ENCODE results near the gene ID4. TPM values are rescaled to one million over a fixed set of nuclear protein-coding genes. Genes with fewer than 3 reads are reported as not detected.

ID4 gene, protein sequence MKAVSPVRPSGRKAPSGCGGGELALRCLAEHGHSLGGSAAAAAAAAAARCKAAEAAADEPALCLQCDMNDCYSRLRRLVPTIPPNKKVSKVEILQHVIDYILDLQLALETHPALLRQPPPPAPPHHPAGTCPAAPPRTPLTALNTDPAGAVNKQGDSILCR
- total RNA-seq, result 1 to 10 TPM in 2 of 4 donors, under 1 TPM in 2; 0.36 to 5.8 (median 1.3) TPM

GRCh38 chr6:19836799-19837510, at the start of gene ID4:
TSS of gene ID4 (plus strand) at chr6:19837370. CDS start at chr6:19837755, 385 bp downstream.
- intact Hi-C loops (cut with DNase I; ENCODE audit: low total_unique reads), result loop anchor here (1.0 kb wide), 1 partner anchor 33 kb away; no protein-coding TSS in a partner anchor
- no peaks in the 10 kb centered on the region for H3K36me3 ChIP-seq
- in situ Hi-C loops (cut with MboI; ENCODE audit: low sequenced_read_pairs in 4 of 4), result no loop called here
- H3K4me3 ChIP-seq, result peak within 1 kb of the TSS; percentile 66 to 74 (median 71)
- peaks cover 5 to 8% of the 10 kb centered on the region in 2 donors for H3K4me1 ChIP-seq
- H3K27ac ChIP-seq, result peak within 1 kb of the TSS; percentile 61 to 82 (median 80)
- no peak for TF ChIP-seq CTCF (IDR thresholded peaks at IDR 0.05 in 4 of 5, conservative IDR thresholded peaks at IDR 0.05 in 1 of 5)
- peak; percentile 92 to 96 for TF ChIP-seq POLR2A (IDR thresholded peaks at IDR 0.05)
- H3K27me3 ChIP-seq, result peaks cover 0 to 8% (median 5%) of the 10 kb centered on the region in 3 donors
- DNase-seq (peak; percentile 84 to 89), ATAC-seq (peak; percentile 83)
- no peaks in the 10 kb centered on the region for H3K9me3 ChIP-seq

DNA sequence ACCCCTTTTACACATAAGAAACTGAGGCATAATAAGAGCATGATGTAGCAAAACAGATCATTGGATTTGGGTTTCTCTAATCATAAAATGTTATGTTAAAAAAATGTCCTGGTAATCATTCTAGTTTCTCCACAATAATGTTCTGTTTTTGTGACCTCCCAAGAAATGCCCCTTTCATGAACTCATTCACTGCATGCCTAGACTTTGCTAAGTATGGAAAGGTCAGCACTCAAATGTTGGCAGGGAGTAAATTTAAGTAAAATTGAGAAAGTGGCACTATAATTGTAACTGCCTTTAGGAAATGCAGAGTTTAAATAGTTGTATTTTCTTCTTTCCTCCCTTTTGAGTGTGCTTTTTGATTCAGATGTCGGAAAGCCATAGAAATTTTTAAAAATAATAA, 48.5 kb upstream of the ID4 start:
- TF ChIP-seq CTCF (IDR thresholded peaks at IDR 0.05 in 4 of 5, conservative IDR thresholded peaks at IDR 0.05 in 1 of 5) (no peak), POLR2A (IDR thresholded peaks at IDR 0.05) (no peak)
- in situ Hi-C loops (cut with MboI; ENCODE audit: low sequenced_read_pairs in 4 of 4) (no loop called here), intact Hi-C loops (cut with DNase I; ENCODE audit: low total_unique reads) (no loop called here)
- DNase-seq, result no peak
- Histone ChIP-seq H3K4me1 (no peaks in the 10 kb centered on the region), H3K9me3 (no peaks in the 10 kb centered on the region), H3K27me3 (no peaks in the 10 kb centered on the region), H3K4me3 (no peak overlapping the region), H3K27ac (no peak overlapping the region), H3K36me3 (no peaks in the 10 kb centered on the region)
- ATAC-seq, result no peak

GRCh38 chr6:19789100-19789803, 47.9 kb upstream of the ID4 start:
- DNase-seq (no peak), ATAC-seq (no peak)
- H3K27me3 ChIP-seq, result no peaks in the 10 kb centered on the region
- intact Hi-C loops (cut with DNase I; ENCODE audit: low total_unique reads) (no loop called here), in situ Hi-C loops (cut with MboI; ENCODE audit: low sequenced_read_pairs in 4 of 4) (no loop called here)
- H3K9me3 ChIP-seq, result no peaks in the 10 kb centered on the region
- TF ChIP-seq POLR2A (IDR thresholded peaks at IDR 0.05) (no peak), CTCF (IDR thresholded peaks at IDR 0.05 in 4 of 5, conservative IDR thresholded peaks at IDR 0.05 in 1 of 5) (no peak)
- H3K4me1 ChIP-seq, result no peaks in the 10 kb centered on the region
- no peak overlapping the region for H3K27ac ChIP-seq
- H3K4me3 ChIP-seq, result no peak overlapping the region
- no peaks in the 10 kb centered on the region for H3K36me3 ChIP-seq

GRCh38 chr6:19791267-19791666, 45.9 kb upstream of the ID4 start:
- DNase-seq, result no peak
- Histone ChIP-seq H3K9me3 (no peaks in the 10 kb centered on the region), H3K27me3 (no peaks in the 10 kb centered on the region), H3K36me3 (no peaks in the 10 kb centered on the region), H3K4me3 (no peak overlapping the region), H3K27ac (no peak overlapping the region), H3K4me1 (no peaks in the 10 kb centered on the region)
- intact Hi-C loops (cut with DNase I; ENCODE audit: low total_unique reads) (no loop called here), in situ Hi-C loops (cut with MboI; ENCODE audit: low sequenced_read_pairs in 4 of 4) (no loop called here)
- TF ChIP-seq CTCF (IDR thresholded peaks at IDR 0.05 in 4 of 5, conservative IDR thresholded peaks at IDR 0.05 in 1 of 5) (no peak), POLR2A (IDR thresholded peaks at IDR 0.05) (no peak)
- no peak for ATAC-seq
